ENCODE data around the gene POLL.

Gene POLL

DNA sequence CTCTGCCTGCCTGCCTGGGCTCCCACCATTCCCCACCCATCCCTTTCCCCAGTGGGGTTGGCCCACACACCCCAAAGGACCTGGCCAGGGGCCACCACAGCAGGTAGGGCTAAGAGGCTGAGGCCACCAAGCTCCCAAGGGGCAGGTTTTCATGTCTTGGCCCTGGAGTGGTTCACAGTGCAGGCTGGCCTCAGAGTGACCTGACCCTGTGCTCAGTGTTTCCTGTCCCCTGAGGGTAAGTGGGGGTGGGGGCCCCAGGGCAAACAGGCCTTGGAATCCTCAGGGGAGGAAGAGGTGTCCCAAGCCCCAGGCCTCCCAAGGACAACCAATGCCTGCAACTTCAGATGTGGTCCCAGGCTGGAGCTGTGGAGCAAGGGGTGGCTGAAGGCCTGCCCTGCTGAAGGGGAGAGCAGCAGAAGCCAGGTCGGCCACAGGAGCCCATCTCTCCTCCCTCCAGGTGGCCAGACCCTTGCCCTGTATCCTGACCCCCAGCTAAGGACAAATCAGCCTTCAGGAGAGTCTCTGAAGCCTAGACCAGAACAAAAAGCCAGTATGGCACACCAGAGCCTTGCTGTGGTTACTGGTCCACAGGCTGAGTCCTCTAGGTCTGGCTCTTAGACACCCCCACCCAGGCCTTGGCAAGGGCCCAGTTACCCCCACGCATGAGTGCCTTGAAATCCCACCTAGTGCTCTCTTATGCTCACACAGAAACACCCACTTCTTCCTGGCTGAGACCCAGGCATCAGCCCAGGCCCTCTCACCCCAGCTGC, 27.6 kb downstream of the POLL start:
- DNase-seq (ENCODE audit: low spot score) = no peak

DNA sequence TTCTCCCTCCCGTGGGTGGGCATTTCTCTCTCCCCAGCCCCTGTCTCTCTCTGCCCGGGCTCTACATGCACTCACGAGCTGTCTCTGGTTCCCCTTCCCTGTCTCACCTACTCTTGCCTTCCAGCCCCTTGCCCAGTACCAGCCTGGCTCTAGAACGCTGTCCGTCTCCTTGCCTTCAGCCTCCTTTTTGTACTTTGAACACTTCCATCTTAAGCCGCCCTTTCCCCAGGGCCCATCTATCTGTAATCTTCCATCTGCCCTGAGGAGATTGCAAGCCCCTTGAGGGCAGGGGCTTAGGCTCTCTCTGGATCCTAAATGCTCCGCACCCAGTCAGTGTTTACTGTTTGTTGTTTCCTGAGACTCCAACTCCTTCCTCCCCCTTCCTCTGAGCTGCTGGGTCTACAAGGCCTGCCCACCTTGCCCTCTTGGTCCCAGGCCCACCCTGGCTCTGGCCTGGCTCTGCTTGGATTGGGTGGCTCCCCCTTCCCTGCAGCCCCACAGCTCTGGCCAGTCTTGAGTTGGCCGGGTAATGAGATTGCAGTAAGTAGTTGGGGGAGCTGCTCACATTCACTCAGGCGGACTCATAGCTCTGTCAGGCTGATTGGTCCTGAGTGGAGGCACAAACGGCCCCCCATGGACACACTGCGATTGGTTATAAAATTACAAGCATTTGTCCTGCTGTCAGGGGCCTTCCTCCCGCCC, 28.3 kb downstream of the POLL start:
- no peak for DNase-seq (ENCODE audit: low spot score)

DNA sequence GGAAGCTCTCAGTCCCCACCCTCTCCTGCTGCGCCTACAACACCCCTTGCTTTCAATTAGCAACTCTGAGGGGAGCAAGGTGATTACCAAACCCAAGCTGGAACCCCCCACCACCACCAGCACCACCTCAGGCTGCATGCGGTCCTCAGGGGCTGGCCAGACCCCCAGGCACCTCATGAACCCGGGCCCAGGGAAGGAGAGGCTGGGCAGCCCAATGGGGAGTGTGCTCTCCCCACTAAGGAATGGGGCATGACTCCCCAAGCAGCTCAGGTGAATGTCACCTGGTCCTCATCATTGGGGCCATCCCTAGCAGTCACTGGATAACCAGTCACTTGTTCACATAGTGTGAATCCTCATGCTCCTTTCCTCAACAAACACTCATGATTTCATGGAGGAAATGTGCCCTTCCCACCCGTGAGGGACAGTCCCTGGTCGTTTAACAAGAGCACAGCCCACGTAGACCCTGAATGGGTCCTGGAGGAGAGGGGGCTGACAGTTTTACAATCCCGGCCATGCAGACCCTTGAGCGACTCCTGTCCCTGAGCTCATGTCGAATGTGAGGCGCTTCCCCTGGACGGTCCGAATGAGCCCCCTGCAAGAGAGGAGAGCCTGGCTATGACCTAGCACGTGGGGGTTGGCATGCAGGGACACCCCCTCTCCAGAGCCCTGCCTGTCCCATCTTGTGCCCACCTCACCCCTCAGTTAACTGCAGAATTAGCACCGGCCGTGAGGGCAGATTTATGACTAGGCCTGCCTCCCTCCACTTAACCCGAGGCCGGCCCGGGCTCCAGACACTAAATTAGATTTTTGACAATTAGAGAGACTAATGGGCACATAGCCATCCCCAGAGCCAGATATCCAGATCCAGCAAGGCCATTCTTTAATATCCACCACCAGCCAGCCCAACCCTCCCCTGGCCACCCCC, 29.1 kb downstream of the POLL start:
- DNase-seq (ENCODE audit: low spot score) = no peak

DNA sequence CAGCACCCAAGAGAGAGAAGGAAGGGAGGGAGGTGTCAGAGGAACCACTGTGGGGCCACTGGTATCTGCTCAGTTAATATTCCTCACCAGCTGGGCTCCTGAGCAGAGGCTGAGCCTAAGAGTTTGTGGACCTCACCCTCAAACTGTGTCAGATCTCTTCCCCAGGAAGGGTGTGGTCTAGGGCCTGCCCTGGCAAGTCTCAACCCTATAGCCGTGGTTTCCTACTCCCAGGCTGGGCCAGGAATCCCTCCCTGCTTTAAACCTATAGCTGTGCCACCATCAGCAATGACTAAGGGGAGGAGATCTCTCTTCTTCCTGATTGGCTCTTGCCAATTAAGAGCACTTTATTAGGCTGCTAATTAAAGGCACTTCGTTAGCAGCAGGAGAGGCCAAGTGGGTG, 29.9 kb downstream of the POLL start:
- DNase-seq (ENCODE audit: low spot score) = no peak

DNA sequence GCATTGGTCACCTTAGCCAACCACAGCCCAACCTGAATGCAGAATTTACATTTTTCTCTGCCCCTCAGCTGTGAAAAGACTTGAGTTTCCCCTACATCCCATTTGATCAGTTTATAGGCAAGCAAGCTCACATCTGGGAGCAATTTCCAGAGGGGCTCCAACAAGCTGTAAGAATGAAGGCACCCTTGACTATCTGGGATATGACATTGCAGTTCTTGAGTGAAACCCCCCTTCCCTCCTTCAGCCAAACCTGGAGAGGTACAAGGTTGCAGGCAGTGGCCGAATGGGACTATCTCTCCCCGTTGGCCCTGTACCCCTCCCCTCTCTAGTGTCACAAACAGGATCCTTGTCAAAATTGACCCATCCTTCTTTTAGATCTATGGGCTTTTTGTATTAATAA, 30.5 kb downstream of the POLL start:
- DNase-seq (ENCODE audit: low spot score) = no peak

DNA sequence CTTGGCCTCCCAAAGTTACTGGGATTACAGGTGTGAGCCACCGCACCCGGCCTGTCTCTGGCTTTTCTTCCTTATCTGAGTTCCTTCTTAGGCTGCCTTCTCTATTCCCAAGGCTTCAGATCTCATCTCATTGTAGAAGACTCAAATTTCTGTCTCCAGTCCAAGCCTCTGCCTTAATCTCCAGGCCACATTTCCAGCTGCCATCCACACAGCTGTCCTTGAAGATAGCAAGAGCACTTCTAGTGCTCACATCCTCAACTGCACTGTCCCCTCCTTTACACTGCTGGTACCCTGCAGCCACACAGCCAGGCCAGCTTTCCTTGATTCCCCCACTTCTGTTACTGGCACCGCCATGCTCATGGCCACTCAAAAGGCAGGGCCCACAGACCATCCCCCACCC, 35.6 kb downstream of the POLL start:
- no peak for DNase-seq (ENCODE audit: low spot score)

DNA sequence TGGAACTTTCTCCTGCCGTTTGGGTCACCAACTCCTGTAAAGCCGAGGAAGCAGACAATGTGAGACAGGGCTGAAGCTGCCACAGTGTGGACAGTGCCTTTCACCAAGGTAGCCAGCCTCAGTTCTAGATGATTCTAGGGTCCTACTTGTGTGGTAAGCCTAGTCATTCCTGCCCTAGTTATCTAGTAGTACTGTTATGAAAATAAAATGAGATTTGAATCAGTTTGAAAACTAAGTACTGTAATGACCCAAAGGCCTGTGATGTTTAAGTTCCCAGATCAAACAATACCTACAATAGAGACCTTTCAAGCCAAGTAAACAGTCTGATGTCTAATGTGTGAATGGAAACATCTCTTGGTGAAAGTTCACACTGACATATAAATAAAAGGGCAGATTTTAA, 37.1 kb downstream of the POLL start:
- DNase-seq (ENCODE audit: low spot score) = no peak

DNA sequence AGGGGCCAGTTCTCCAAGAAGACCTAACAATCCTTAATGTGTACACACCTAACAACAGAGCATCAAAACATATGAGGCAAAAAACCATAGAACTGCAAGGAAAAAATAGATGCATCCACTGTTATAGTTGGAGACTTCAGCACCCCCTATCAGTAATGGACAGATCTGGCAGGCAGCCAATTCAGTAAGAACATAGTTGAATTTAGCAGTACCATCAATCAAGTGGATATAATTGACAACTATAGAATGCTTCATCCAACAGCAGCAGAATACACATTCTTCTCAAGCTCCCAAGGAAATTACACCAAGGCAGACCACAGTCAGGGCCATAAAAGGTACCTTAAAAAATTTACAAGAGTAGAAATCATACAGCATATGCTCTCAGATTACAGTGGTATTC, 42.2 kb downstream of the POLL start:
- no peak for DNase-seq (ENCODE audit: low spot score)

DNA sequence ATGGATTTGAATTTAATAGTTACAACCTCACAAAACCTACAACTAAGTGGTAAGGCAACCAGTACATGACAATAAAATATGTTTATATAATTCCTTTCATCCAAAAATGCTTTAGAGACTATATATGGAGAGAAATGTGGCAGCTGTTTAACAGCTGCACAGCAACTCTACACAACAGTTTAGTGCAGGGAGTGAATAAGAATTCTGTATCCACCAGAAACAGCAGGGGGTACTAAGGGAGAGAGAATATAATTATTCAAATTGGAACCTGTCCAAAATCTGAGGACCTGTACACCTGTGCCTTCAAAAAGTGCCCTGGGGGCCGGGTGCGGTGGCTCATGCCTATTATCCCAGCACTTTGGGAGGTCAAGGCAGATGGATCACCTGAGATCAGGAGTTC, 49.6 kb downstream of the POLL start:
- no peak for DNase-seq (ENCODE audit: low spot score)

DNA sequence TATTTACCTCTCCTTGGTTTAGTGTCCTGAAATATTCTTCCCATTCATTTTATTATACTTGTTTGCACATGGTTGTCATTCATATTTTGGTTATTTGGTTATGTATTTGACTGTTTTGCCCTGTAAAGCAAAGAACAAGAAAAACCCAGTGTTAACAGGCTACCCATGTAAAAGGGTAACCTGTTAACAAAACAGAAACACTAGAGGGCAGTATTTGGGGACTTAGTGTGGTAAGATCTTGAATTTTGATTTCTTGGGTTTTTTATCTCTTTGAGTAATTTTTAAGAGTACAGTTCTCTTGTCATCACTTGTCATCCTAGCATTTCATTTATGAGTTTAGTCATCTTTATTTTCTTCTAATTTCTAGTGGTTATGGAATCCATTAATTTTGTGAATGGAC, 51.3 kb downstream of the POLL start:
- no peak for DNase-seq (ENCODE audit: low spot score)

DNA sequence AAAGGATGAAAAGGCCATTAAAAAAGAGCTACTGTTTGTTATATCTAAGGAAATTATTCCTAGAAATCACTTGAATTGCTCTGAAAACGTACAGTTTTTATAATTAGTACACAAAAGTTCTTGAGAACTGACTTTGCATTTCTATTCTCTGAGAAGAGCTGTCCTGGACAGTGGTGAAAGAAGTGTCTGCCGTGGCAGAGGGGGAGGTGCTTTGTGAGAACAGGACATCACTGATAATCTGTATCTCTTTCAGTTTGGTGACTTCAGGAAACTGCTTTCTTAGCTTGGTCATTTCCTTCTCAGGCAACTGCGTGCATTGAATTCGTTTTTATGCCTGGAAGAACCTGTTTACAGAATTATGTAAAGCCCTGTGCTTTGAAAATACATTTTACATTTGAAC, 52.1 kb downstream of the POLL start:
- no peak for DNase-seq (ENCODE audit: low spot score)

DNA sequence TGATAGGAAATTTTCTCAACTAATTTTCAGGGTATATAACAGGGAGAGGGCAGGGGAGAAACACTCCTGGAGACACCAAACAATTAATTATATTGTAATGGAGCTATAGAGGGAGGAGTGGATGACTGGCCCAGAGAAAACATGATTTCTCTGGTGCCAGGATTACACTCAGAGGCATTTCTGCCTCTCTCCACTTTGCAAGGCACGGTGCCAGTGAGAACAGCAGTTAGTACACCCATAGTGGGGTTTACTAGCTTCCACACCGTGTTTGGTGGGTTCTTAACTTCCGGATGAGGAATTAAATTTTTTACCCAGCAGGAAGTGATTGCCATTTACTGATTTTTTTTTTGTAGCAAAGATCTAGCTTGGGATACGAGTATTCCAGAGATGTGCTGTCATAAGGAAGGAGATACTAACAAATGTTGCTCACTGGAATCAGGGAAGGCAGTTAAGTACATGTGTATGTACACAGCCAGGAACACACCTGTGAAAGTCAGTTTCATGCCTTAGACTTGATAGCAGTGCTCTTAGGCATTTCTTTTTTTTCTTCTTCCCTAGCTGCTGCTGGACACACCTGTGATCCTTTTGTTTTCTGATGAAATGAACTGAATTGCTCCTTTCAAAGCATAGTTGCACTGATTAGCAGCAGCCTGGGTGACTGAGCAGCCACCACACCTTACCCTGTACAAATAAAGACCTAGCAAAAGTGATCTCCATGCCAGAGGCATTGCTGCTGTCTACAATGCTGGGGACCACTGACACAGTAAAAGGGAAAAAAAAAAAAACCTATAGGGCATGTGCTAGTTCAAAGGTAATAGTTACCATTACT, 58.1 kb downstream of the POLL start:
- DNase-seq (ENCODE audit: low spot score) = no peak

DNA sequence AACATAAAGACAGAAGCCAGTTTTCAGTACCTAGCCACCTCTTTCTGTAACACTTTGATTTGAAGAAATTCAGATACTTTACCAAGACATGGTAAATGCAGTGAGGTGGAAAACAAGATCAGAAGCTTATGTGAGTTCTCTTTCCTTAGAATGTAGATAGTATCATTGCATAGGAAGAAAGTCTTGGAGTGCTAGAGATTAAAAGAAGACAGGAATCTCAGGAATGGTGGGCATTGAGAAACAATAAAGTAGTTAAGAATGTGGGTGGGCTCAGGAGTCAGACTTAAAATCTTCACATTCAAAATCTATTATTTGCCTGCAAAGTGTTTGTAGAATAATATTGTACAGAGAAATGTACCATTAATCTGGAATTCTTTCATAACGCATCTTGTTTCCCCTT, 58.9 kb downstream of the POLL start:
- no peak for DNase-seq (ENCODE audit: low spot score)
